Measurements from ENCODE around the gene BDKRB2. TPM values are rescaled to one million over a fixed set of nuclear protein-coding genes. Genes with fewer than 3 reads are reported as not detected.

BDKRB2 gene
- 1 to 10 TPM; 1.1 to 3.8 TPM for total RNA-seq
- polyA plus RNA-seq (2013, experiment 1 of 2): 0.57 TPM
- 0.87 TPM for polyA plus RNA-seq (2013, experiment 2 of 2)
- long read RNA-seq, experiment 1: 0 reads
- long read RNA-seq, experiment 2, full-length matches to known transcripts: 1 of 1 reads
- long read RNA-seq, experiment 2, partial matches to known transcripts: 0 of 1 reads
- long read RNA-seq, experiment 2, other reads (novel, unspliced or antisense): 0 of 1 reads
- long read RNA-seq, experiment 3, full-length matches to known transcripts: 24 of 33 reads
- long read RNA-seq, experiment 3, partial matches to known transcripts: 3 of 33 reads
- long read RNA-seq, experiment 3, other reads (novel, unspliced or antisense): 6 of 33 reads
- long read RNA-seq, experiment 4: 0 reads

DNA sequence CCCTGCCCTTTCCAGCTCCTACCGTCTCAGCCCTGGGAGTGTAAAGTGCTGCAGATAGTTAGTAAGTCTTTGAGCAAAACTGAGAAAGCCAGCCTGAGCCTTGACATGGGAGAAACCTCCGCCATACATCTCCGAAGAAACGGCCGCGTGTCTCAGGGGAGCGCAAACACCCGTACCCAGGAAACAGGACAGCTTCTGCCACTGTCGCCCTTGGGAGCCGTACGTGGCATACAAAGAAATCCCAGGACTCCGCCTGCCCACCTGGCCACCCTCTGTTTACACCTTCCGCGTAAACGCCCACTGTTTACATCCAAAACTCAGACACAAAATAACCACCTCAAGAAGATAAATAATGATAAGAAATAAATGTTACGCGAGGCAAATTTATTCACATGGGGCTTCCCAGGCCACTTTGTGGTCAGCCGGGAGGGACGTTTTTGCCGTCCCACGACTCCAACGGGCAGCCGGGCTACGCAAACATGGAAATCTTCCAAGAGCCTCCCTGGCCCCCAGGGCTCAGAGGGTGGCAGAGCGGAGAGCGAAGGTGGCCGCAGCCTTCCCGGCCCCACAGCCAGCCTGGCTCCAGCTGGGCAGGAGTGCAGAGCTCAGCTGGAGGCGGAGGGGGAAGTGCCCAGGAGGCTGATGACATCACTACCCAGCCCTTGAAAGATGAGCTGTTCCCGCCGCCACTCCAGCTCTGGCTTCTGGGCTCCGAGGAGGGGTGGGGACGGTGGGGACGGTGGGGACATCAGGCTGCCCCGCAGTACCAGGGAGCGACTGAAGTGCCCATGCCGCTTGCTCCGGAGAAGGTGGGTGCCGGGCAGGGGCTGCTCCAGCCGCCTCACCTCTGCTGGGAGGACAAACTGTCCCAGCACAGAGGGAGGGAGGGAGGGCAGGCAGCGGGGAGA lies at the start of gene BDKRB2:
TSS of gene BDKRB2 (plus strand) at position 689 of the 908 bp plus-strand sequence. CDS start 32,269 bp downstream, outside the sequence.
- WGBS, 2 experiments (ENCODE audit: insufficient coverage in 1 of 2, insufficient read length in 1 of 2): 29 to 42% methylated on average over 12 to 41 of the region's 41 CpGs
- Histone ChIP-seq H3K4me1 (ENCODE audit: control insufficient read depth, insufficient read depth, low read length) (peaks cover 16% of the 10 kb centered on the region), H3K27ac (ENCODE audit: low read depth, low read length) (no peak within 1 kb of the TSS), H3K4me3 (ENCODE audit: low read length) (peak within 1 kb of the TSS; percentile 82), H3K9ac (ENCODE audit: extremely low read depth, low read length, poor library complexity, severe bottlenecking) (peak within 1 kb of the TSS; percentile 54), H3K9me3 (ENCODE audit: control insufficient read depth, low read length) (no peaks in the 10 kb centered on the region), H3K36me3 (ENCODE audit: control insufficient read depth, insufficient read depth, low read length) (no peaks in the 10 kb centered on the region), H3K27me3 (ENCODE audit: control insufficient read depth, insufficient read depth, low read length, poor library complexity, severe bottlenecking) (no peaks in the 10 kb centered on the region)
- no peaks in the 10 kb centered on the region for H3K36me3 Mint-ChIP-seq (ENCODE audit: low read depth)
- H3K4me1 Mint-ChIP-seq: peaks cover 19% of the 10 kb centered on the region
- peak; percentile 93 for DNase-seq
- TF ChIP-seq, protein P1, sequence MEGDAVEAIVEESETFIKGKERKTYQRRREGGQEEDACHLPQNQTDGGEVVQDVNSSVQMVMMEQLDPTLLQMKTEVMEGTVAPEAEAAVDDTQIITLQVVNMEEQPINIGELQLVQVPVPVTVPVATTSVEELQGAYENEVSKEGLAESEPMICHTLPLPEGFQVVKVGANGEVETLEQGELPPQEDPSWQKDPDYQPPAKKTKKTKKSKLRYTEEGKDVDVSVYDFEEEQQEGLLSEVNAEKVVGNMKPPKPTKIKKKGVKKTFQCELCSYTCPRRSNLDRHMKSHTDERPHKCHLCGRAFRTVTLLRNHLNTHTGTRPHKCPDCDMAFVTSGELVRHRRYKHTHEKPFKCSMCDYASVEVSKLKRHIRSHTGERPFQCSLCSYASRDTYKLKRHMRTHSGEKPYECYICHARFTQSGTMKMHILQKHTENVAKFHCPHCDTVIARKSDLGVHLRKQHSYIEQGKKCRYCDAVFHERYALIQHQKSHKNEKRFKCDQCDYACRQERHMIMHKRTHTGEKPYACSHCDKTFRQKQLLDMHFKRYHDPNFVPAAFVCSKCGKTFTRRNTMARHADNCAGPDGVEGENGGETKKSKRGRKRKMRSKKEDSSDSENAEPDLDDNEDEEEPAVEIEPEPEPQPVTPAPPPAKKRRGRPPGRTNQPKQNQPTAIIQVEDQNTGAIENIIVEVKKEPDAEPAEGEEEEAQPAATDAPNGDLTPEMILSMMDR (conservative IDR thresholded peaks at IDR 0.05): no peak
- H3K27me3 Mint-ChIP-seq (ENCODE audit: insufficient read depth): no peaks in the 10 kb centered on the region
- peak within 1 kb of the TSS; percentile 56 for H3K4me3 Mint-ChIP-seq
- H3K9me3 Mint-ChIP-seq: no peaks in the 10 kb centered on the region
- H3K27ac Mint-ChIP-seq: peak within 1 kb of the TSS; percentile 69

DNA sequence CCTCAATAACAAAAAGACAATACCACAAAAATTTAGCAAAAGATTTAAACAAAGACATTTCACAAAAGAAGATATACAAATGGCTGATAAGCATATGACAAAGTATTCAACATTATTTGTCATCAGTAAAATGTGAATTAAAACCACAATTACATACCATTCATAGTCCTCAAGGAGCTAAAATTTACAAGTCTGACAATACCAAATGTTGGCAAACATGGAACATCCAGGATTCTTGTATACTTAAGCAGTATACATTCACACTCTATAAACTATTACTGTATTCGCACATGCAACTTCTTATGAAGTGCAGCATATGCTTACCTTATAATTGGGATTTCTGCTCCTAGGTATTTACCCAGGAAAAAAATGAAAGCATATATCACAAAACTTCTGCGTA lies 49.7 kb upstream of the BDKRB2 start:
- Mint-ChIP-seq H3K27me3 (ENCODE audit: insufficient read depth) (no peaks in the 10 kb centered on the region), H3K27ac (no peak overlapping the region), H3K9me3 (peaks cover 3% of the 10 kb centered on the region), H3K36me3 (ENCODE audit: low read depth) (no peaks in the 10 kb centered on the region), H3K4me1 (no peaks in the 10 kb centered on the region), H3K4me3 (no peak overlapping the region)
- DNase-seq: no peak
- Histone ChIP-seq H3K4me3 (ENCODE audit: low read length) (no peak overlapping the region), H3K27me3 (ENCODE audit: control insufficient read depth, insufficient read depth, low read length, poor library complexity, severe bottlenecking) (no peaks in the 10 kb centered on the region), H3K9ac (ENCODE audit: extremely low read depth, low read length, poor library complexity, severe bottlenecking) (no peak overlapping the region), H3K27ac (ENCODE audit: low read depth, low read length) (no peak overlapping the region), H3K36me3 (ENCODE audit: control insufficient read depth, insufficient read depth, low read length) (no peaks in the 10 kb centered on the region), H3K9me3 (ENCODE audit: control insufficient read depth, low read length) (peaks cover 7% of the 10 kb centered on the region), H3K4me1 (ENCODE audit: control insufficient read depth, insufficient read depth, low read length) (no peaks in the 10 kb centered on the region)
- 93 to 99% methylated on average over 1 to 2 of the region's 2 CpGs for WGBS, 2 experiments (ENCODE audit: insufficient coverage in 1 of 2, insufficient read length in 1 of 2)
- TF ChIP-seq, protein P1 (conservative IDR thresholded peaks at IDR 0.05): no peak

DNA sequence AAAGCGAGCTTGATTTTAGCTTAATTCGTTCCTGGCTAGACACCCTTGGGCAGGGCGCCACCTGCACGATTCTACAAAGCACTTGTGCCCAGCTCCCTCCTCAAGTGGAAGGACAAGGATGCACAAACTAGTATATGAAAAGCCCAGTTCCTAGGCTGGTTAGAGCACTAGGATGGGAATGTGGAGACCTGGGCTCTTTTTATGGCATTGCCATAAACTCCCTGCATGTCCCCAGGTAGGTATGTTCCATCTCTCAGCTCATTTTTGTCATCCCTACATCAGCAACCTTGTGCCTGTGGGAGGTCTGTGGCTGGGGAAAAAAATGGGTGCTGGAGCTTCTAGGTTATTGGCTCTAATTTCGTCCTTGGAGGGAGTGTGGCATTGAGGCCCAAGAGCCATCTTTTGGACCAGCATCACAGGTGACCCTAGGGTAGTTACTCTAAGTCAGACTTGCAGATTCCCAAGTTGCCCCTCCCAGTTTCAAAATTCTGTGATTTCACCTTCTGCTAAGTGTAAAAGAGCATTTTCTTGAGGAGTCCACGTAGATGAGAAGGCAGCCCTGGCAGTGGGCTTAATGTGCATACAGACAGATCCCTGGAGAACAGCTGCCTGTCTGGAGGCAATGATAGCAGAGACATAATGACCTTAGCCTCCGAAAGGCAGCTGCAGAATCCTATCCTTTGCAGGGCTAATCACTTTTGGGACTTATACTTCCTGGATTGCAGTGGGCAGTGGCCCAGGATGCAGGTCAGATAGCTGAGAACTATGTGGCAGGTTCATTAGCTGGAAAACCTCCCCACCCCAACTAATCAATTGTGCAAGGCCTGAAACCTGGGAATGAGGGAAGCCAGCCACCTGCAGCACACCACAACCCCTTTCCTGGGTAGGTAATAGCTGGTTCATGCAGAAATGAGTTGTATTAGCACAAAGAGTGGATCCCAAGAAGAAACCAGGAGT lies 47.6 kb upstream of the BDKRB2 start:
- Histone ChIP-seq H3K27me3 (ENCODE audit: control insufficient read depth, insufficient read depth, low read length, poor library complexity, severe bottlenecking) (no peaks in the 10 kb centered on the region), H3K27ac (ENCODE audit: low read depth, low read length) (no peak overlapping the region), H3K4me3 (ENCODE audit: low read length) (no peak overlapping the region), H3K9ac (ENCODE audit: extremely low read depth, low read length, poor library complexity, severe bottlenecking) (no peak overlapping the region), H3K36me3 (ENCODE audit: control insufficient read depth, insufficient read depth, low read length) (no peaks in the 10 kb centered on the region), H3K9me3 (ENCODE audit: control insufficient read depth, low read length) (peaks cover 7% of the 10 kb centered on the region), H3K4me1 (ENCODE audit: control insufficient read depth, insufficient read depth, low read length) (no peaks in the 10 kb centered on the region)
- no peaks in the 10 kb centered on the region for H3K4me1 Mint-ChIP-seq
- WGBS, 2 experiments (ENCODE audit: insufficient coverage in 1 of 2, insufficient read length in 1 of 2): 87 to 98% methylated on average over 7 of the region's 7 CpGs
- H3K9me3 Mint-ChIP-seq: peaks cover 3% of the 10 kb centered on the region
- H3K36me3 Mint-ChIP-seq (ENCODE audit: low read depth): no peaks in the 10 kb centered on the region
- no peaks in the 10 kb centered on the region for H3K27me3 Mint-ChIP-seq (ENCODE audit: insufficient read depth)
- no peak overlapping the region for H3K27ac Mint-ChIP-seq
- H3K4me3 Mint-ChIP-seq: no peak overlapping the region
- TF ChIP-seq, protein P1 (conservative IDR thresholded peaks at IDR 0.05): no peak
- DNase-seq: peak; percentile 19
